ENCODE measurements around the gene GPHN. TPM values are rescaled to one million over a fixed set of nuclear protein-coding genes. Genes with fewer than 3 reads are reported as not detected.

Gene GPHN
- total RNA-seq, 1 donor from 2014 or later, result 11.8 TPM

- FAIRE-seq (no peak), DNase-seq (ENCODE audit: low read depth) (no peak)
- no peak for TF ChIP-seq CTCF (IDR thresholded peaks at IDR 0.05; ENCODE audit: insufficient read depth, low read length, severe bottlenecking)
- Histone ChIP-seq H3K27me3 (ENCODE audit: control insufficient read depth, insufficient read depth, low read length) (no peaks in the 10 kb centered on the region), H3K4me3 (ENCODE audit: low read depth, low read length) (no peak overlapping the region), H3K36me3 (ENCODE audit: control insufficient read depth, insufficient read depth, low read length) (no peaks in the 10 kb centered on the region)
Measured at GRCh38 chr14:66641861-66642635, 134.1 kb downstream of the GPHN start.

- no peak for FAIRE-seq
- Histone ChIP-seq H3K36me3 (ENCODE audit: control insufficient read depth, insufficient read depth, low read length) (no peaks in the 10 kb centered on the region), H3K4me3 (ENCODE audit: low read depth, low read length) (no peak overlapping the region), H3K27me3 (ENCODE audit: control insufficient read depth, insufficient read depth, low read length) (no peaks in the 10 kb centered on the region)
- TF ChIP-seq CTCF (IDR thresholded peaks at IDR 0.05; ENCODE audit: insufficient read depth, low read length, severe bottlenecking), result no peak
- peak; percentile 28 for DNase-seq (ENCODE audit: low read depth)
Measured at GRCh38 chr14:66643344-66643743, 135.4 kb downstream of the GPHN start.

GRCh38 chr14:66645716-66646115, 137.8 kb downstream of the GPHN start:
- TF ChIP-seq CTCF (IDR thresholded peaks at IDR 0.05; ENCODE audit: insufficient read depth, low read length, severe bottlenecking), result no peak
- no peak overlapping the region for H3K4me3 ChIP-seq (ENCODE audit: low read depth, low read length)
- DNase-seq (ENCODE audit: low read depth), result no peak
- no peak for FAIRE-seq
- no peaks in the 10 kb centered on the region for H3K36me3 ChIP-seq (ENCODE audit: control insufficient read depth, insufficient read depth, low read length)
- no peaks in the 10 kb centered on the region for H3K27me3 ChIP-seq (ENCODE audit: control insufficient read depth, insufficient read depth, low read length)

GRCh38 chr14:66649498-66649897, 141.6 kb downstream of the GPHN start:
- H3K4me3 ChIP-seq (ENCODE audit: low read depth, low read length), result no peak overlapping the region
- FAIRE-seq (no peak), DNase-seq (ENCODE audit: low read depth) (no peak)
- no peaks in the 10 kb centered on the region for H3K27me3 ChIP-seq (ENCODE audit: control insufficient read depth, insufficient read depth, low read length)
- TF ChIP-seq CTCF (IDR thresholded peaks at IDR 0.05; ENCODE audit: insufficient read depth, low read length, severe bottlenecking), result no peak
- no peaks in the 10 kb centered on the region for H3K36me3 ChIP-seq (ENCODE audit: control insufficient read depth, insufficient read depth, low read length)

GRCh38 chr14:66650491-66650911, 142.6 kb downstream of the GPHN start:
- DNase-seq (ENCODE audit: low read depth) (no peak), FAIRE-seq (peak; percentile 18)
- Histone ChIP-seq H3K27me3 (ENCODE audit: control insufficient read depth, insufficient read depth, low read length) (no peaks in the 10 kb centered on the region), H3K36me3 (ENCODE audit: control insufficient read depth, insufficient read depth, low read length) (no peaks in the 10 kb centered on the region), H3K4me3 (ENCODE audit: low read depth, low read length) (no peak overlapping the region)
- no peak for TF ChIP-seq CTCF (IDR thresholded peaks at IDR 0.05; ENCODE audit: insufficient read depth, low read length, severe bottlenecking)
